HCT116 (cell line): ENCODE measurements around the gene PTPN7. TPM values are rescaled to one million over a fixed set of nuclear protein-coding genes. Genes with fewer than 3 reads are reported as not detected.

Source experiments
- ATAC-seq: fragments of 200-7000 bp; cut with Tn5 transposase; 2 replicates; pipeline ENCODE4 v1.9.1; 2020; ENCODE audit warnings: mild to moderate bottlenecking, moderate library complexity
- BruUV-seq: library from RNA; stranded (reverse); fragments of 400-500 nt; replicated peaks from 2 replicates; lab custom pipeline; 2021; lab: Mats Ljungman, UMichigan
- CTCF ChIA-PET: fragments of 300-600 bp; sonication (Branson Sonifier 250); formaldehyde crosslinking; loops from one replicate; lab custom pipeline; 2021; ENCODE audit warnings: antibody characterized with exemption; lab: Charles Lee
- POLR2A ChIA-PET: fragments of 300-600, 350-600 bp; sonication (Branson Sonifier 250); formaldehyde crosslinking; loops from one replicate; lab custom pipeline; 2021; ENCODE audit warnings: antibody characterized with exemption; lab: Charles Lee
- RAD21 ChIA-PET, 2 experiments: fragments of 300-600 bp; sonication (Branson Sonifier 250); formaldehyde crosslinking; loops; one replicate each; lab custom pipeline; 2023; ENCODE audit warnings: low total read pairs in 2 of 2; ENCODE audit not compliant: uncharacterized antibody in 2 of 2, unreplicated experiment in 2 of 2, low non-redundant PET in 1 of 2; lab: Charles Lee
- DNase-seq: peaks from one replicate; pipeline ENCODE4 v3.0.0-alpha.2; 2010; ENCODE audit warnings: low read depth, low spot score
- H2AFZ ChIP-seq: fragments of 200-600 bp; shearing (Covaris generic), sonication (generic); 2 replicates; pipeline ENCODE4 v1.6.1; 2017; ENCODE audit warnings: low read depth, mixed run types, mixed read lengths, antibody characterized with exemption, low read length; ENCODE audit not compliant: poor library complexity, severe bottlenecking
- H3K27ac ChIP-seq: 2 replicates; pipeline ENCODE4 v1.5.1; 2012; ENCODE audit warnings: low read depth, low read length
- H3K27me3 ChIP-seq: fragments of 200-600 bp; sonication (generic); 2 replicates; pipeline ENCODE4 v1.6.1; 2016; ENCODE audit warnings: mixed run types, low read length, mixed read lengths; ENCODE audit not compliant: insufficient read depth
- H3K36me3 ChIP-seq, 2 experiments: fragments of 200-500 bp in 1 of 2; fragments of 200-600 bp in 1 of 2; sonication (Bioruptor generic) in 1 of 2; sonication (generic) in 1 of 2; 2 replicates each; pipeline versions ENCODE4 v1.5.1 to v1.6.1; 2014 to 2016; ENCODE audit warnings: low read length in 2 of 2, inconsistent platforms in 1 of 2, mixed read lengths in 1 of 2, mixed run types in 1 of 2; ENCODE audit not compliant: insufficient read depth in 2 of 2, control insufficient read depth in 1 of 2
- H3K4me1 ChIP-seq, 2 experiments: fragments of 200-600 bp in 1 of 2; sonication (generic) in 1 of 2; 2 replicates each; pipeline versions ENCODE4 v1.5.1 to v1.6.1; 2012 to 2017; ENCODE audit warnings: low read length in 2 of 2, inconsistent platforms in 1 of 2, mild to moderate bottlenecking in 1 of 2, mixed read lengths in 1 of 2, mixed run types in 1 of 2, moderate library complexity in 1 of 2; ENCODE audit not compliant: insufficient read depth in 2 of 2, control insufficient read depth in 1 of 2
- H3K4me2 ChIP-seq: fragments of 200-600 bp; sonication (generic); 2 replicates; pipeline ENCODE4 v1.6.1; 2017; ENCODE audit warnings: mixed run types, low read length, mixed read lengths
- H3K4me3 ChIP-seq, 2 experiments: fragments of 200-600 bp in 1 of 2; sonication (generic) in 1 of 2; replicated peaks in 1 of 2; 2 replicates each; pipeline ENCODE4 v1.5.1; 2011 to 2016; ENCODE audit warnings: low read length in 2 of 2, control low read depth in 1 of 2, low read depth in 1 of 2, mild to moderate bottlenecking in 1 of 2, mixed read lengths in 1 of 2, mixed run types in 1 of 2
- H3K79me2 ChIP-seq: fragments of 200-600 bp; sonication (generic); 2 replicates; pipeline ENCODE4 v1.6.1; 2017; ENCODE audit warnings: mild to moderate bottlenecking, mixed run types, low read length, moderate library complexity, mixed read lengths; ENCODE audit not compliant: insufficient read depth
- H3K9ac ChIP-seq: fragments of 200-600 bp; sonication (generic); 2 replicates; pipeline ENCODE4 v1.6.1; 2016; ENCODE audit warnings: low read length, mixed read lengths
- H3K9me2 ChIP-seq: fragments of 200-600 bp; sonication (generic), shearing (Covaris generic); 2 replicates; pipeline ENCODE4 v1.6.1; 2017; ENCODE audit warnings: mixed run types, mild to moderate bottlenecking, moderate library complexity; ENCODE audit not compliant: insufficient read depth
- H3K9me3 ChIP-seq, 2 experiments: fragments of 200-500 bp in 1 of 2; fragments of 200-600 bp in 1 of 2; sonication (Bioruptor generic) in 1 of 2; sonication (generic) in 1 of 2; 2 replicates each; pipeline ENCODE4 v1.6.1; 2014 to 2017; ENCODE audit warnings: low read length in 2 of 2, mixed read lengths in 2 of 2, inconsistent platforms in 1 of 2, low read depth in 1 of 2, mild to moderate bottlenecking in 1 of 2, mixed run types in 1 of 2, moderate library complexity in 1 of 2; ENCODE audit not compliant: control insufficient read depth in 1 of 2, insufficient read depth in 1 of 2
- H4K20me1 ChIP-seq: fragments of 200-600 bp; sonication (generic), shearing (Covaris generic); 2 replicates; pipeline ENCODE4 v1.6.1; 2017; ENCODE audit warnings: mixed run types, mild to moderate bottlenecking, moderate library complexity; ENCODE audit not compliant: insufficient read depth
- ATF3 ChIP-seq: IDR thresholded peaks from 2 replicates; pipeline ENCODE4 v1.6.1; 2012
- CBX3 ChIP-seq: IDR thresholded peaks from 2 replicates; pipeline ENCODE4 v1.6.1; 2012; ENCODE audit warnings: low read depth
- CEBPB ChIP-seq: IDR thresholded peaks from 2 replicates; pipeline ENCODE4 v1.6.1; 2012; ENCODE audit warnings: low read depth
- CTCF ChIP-seq, 3 experiments: fragments of 200-600 bp in 1 of 3; sonication (generic) in 1 of 3; IDR thresholded peaks in 2 of 3; conservative IDR thresholded peaks in 1 of 3; 2 replicates each; pipeline ENCODE4 v1.5.1; 2012 to 2017; ENCODE audit warnings: low read depth in 2 of 3, low read length in 2 of 3, antibody characterized with exemption in 1 of 3, borderline replicate concordance in 1 of 3, control low read depth in 1 of 3, mild to moderate bottlenecking in 1 of 3, mixed read lengths in 1 of 3, mixed run types in 1 of 3, moderate library complexity in 1 of 3; ENCODE audit not compliant: insufficient read depth in 1 of 3
- EGR1 ChIP-seq: IDR thresholded peaks from 2 replicates; pipeline ENCODE4 v1.6.1; 2012; ENCODE audit warnings: low read depth
- ELF1 ChIP-seq: IDR thresholded peaks from 2 replicates; pipeline ENCODE4 v1.6.1; 2012; ENCODE audit warnings: low read depth, borderline replicate concordance
- EZH2phosphoT487 ChIP-seq: fragments of 200-600 bp; IDR thresholded peaks from 2 replicates; pipeline ENCODE4 v1.6.1; 2018; ENCODE audit warnings: antibody characterized with exemption, borderline replicate concordance
- FOSL1 ChIP-seq: IDR thresholded peaks from 2 replicates; pipeline ENCODE4 v1.6.1; 2012; ENCODE audit warnings: low read depth
- JUND ChIP-seq: IDR thresholded peaks from 2 replicates; pipeline ENCODE4 v1.6.1; 2012
- MAX ChIP-seq: IDR thresholded peaks from 2 replicates; pipeline ENCODE4 v1.6.1; 2012
- POLR2A ChIP-seq: IDR thresholded peaks from 2 replicates; pipeline ENCODE4 v1.7.0; 2011; ENCODE audit warnings: borderline replicate concordance; ENCODE audit not compliant: insufficient read depth, insufficient read length; ENCODE audit errors: extremely low read depth
- POLR2AphosphoS5 ChIP-seq: IDR thresholded peaks from 2 replicates; pipeline ENCODE4 v1.6.1; 2011; ENCODE audit warnings: mild to moderate bottlenecking, low read depth, low read length, moderate library complexity
- RAD21 ChIP-seq: IDR thresholded peaks from 2 replicates; pipeline ENCODE4 v1.6.1; 2012; ENCODE audit warnings: low read depth, mild to moderate bottlenecking
- REST ChIP-seq: IDR thresholded peaks from 2 replicates; pipeline ENCODE4 v1.6.1; 2012; ENCODE audit warnings: low read depth
- SIN3A ChIP-seq: IDR thresholded peaks from 2 replicates; pipeline ENCODE4 v1.6.1; 2012; ENCODE audit warnings: low read depth
- SP1 ChIP-seq: IDR thresholded peaks from 2 replicates; pipeline ENCODE4 v1.6.1; 2012; ENCODE audit warnings: low read depth
- SRF ChIP-seq: IDR thresholded peaks from 2 replicates; pipeline ENCODE4 v1.6.1; 2012; ENCODE audit warnings: low read depth
- TCF7L2 ChIP-seq: IDR thresholded peaks from 2 replicates; pipeline ENCODE4 v1.7.0; 2011; ENCODE audit warnings: borderline replicate concordance, inconsistent platforms; ENCODE audit not compliant: insufficient read depth, insufficient read length; ENCODE audit errors: extremely low read depth
- YY1 ChIP-seq: IDR thresholded peaks from 2 replicates; pipeline ENCODE4 v1.6.1; 2011; ENCODE audit warnings: low read length, low read depth, moderate library complexity, mild to moderate bottlenecking; ENCODE audit not compliant: insufficient replicate concordance; ENCODE audit errors: extremely low read depth
- ZFX ChIP-seq: fragments of 450-650 bp; IDR thresholded peaks from 2 replicates; pipeline ENCODE4 v1.6.1; 2017
- intact Hi-C: fragments of 100-400 bp; cut with micrococcal nuclease; formaldehyde crosslinking; loops from 2 replicates; pipeline ENCODE4 v1.10.0; 2022
- total RNA-seq: library from RNA; stranded (reverse); gene quantifications from one replicate; pipeline ENCODE4 v1.2.1, GENCODE V29; 2021; ENCODE audit not compliant: unreplicated experiment

PTPN7 gene
- total RNA-seq, 1 experiment from 2014 or later, result 0.76 TPM

- ChIA-PET POLR2A (no interaction called here), RAD21 (interaction anchor here in 1 of 2 experiments (0.7 kb wide), 1 partner anchor 140 kb away, joined by 3 read pairs; no protein-coding TSS in a partner anchor), CTCF (no interaction called here)
- no peak overlapping the region for H3K4me2 ChIP-seq
- H3K36me3 ChIP-seq, result no peaks in the 10 kb centered on the region; a peak in 1 of 4 replicates
- H3K79me2 ChIP-seq, result peaks cover 53% of the 10 kb centered on the region
- no peak for DNase-seq
- no peaks in the 10 kb centered on the region for H3K9me2 ChIP-seq
- H2AFZ ChIP-seq, result no peak overlapping the region
- H3K4me3 ChIP-seq, result no peak overlapping the region
- intact Hi-C loops, result no loop called here
- H3K4me1 ChIP-seq, result peaks cover 5 to 20% of the 10 kb centered on the region in 2 experiments; a peak in 3 of 4 replicates
- H3K9me3 ChIP-seq, result no peaks in the 10 kb centered on the region
- TF ChIP-seq SIN3A (no peak), ELF1 (no peak), REST (no peak), CBX3 (no peak), ZFX (no peak), SRF (no peak), TCF7L2 (no peak), RAD21 (no peak), YY1 (no peak), FOSL1 (no peak), JUND (no peak), ATF3 (no peak), CEBPB (no peak), EGR1 (no peak), POLR2AphosphoS5 (no peak), POLR2A (no peak), EZH2phosphoT487 (no peak), SP1 (no peak), CTCF (IDR thresholded peaks at IDR 0.05 in 2 of 3, conservative IDR thresholded peaks at IDR 0.05 in 1 of 3; ENCODE audit: borderline replicate concordance in 1 of 3, insufficient read depth in 1 of 3, low read depth in 2 of 3, low read length in 2 of 3) (no peak), MAX (no peak)
- no peak for ATAC-seq
- no peaks in the 10 kb centered on the region for H4K20me1 ChIP-seq
- TSS peak; percentile 13 for BruUV-seq
- H3K27ac ChIP-seq, result no peak overlapping the region
- H3K9ac ChIP-seq, result no peak overlapping the region
- no peaks in the 10 kb centered on the region for H3K27me3 ChIP-seq
Observed at GRCh38 chr1:202140833-202141232, 19.6 kb downstream of the PTPN7 start.
